ENCODE measurements around the gene NOS1AP.
"Not testable (repeated sequence)": the region's sequence is repeated elsewhere in the genome, so short reads cannot be mapped to it uniquely, and the experiment has no call there.

Gene NOS1AP

GRCh38 chr1:162060314-162060713 lies 9.2 kb upstream of the NOS1AP start:
- no peak for DNase-seq

GRCh38 chr1:162062542-162063015 lies 6.9 kb upstream of the NOS1AP start:
- no peak for DNase-seq

GRCh38 chr1:162065016-162065415 lies 4.5 kb upstream of the NOS1AP start:
- no peak for DNase-seq

- DNase-seq, result not testable (repeated sequence)
These were observed 2.7 kb upstream of the NOS1AP start for GRCh38 chr1:162066836-162067235.

GRCh38 chr1:162067466-162067865 lies 2.0 kb upstream of the NOS1AP start:
- no peak for DNase-seq

GRCh38 chr1:162068301-162068700 lies 1.2 kb upstream of the NOS1AP start:
- no peak for DNase-seq

- no peak for DNase-seq
These were observed 730 bp downstream of the NOS1AP start for GRCh38 chr1:162070094-162070748.

- no peak for DNase-seq
These were observed 1.3 kb downstream of the NOS1AP start for GRCh38 chr1:162070825-162071224.

- no peak for DNase-seq
These were observed 3.2 kb downstream of the NOS1AP start for GRCh38 chr1:162072740-162073139.

- DNase-seq, result no peak
These were observed 5.0 kb downstream of the NOS1AP start for GRCh38 chr1:162074276-162075005.

GRCh38 chr1:162075862-162076261 lies 6.4 kb downstream of the NOS1AP start:
- no peak for DNase-seq

- DNase-seq, result no peak
These were observed 8.3 kb downstream of the NOS1AP start for GRCh38 chr1:162077648-162078299.

GRCh38 chr1:162079030-162079429 lies 9.5 kb downstream of the NOS1AP start:
- no peak for DNase-seq

GRCh38 chr1:162080472-162081015 lies 11.1 kb downstream of the NOS1AP start:
- no peak for DNase-seq

- no peak for DNase-seq
These were observed 11.8 kb downstream of the NOS1AP start for GRCh38 chr1:162081316-162081715.

GRCh38 chr1:162082080-162082479 lies 12.6 kb downstream of the NOS1AP start:
- DNase-seq, result not testable (repeated sequence)

GRCh38 chr1:162083273-162083672 lies 13.8 kb downstream of the NOS1AP start:
- DNase-seq, result no peak

GRCh38 chr1:162085991-162086390 lies 16.5 kb downstream of the NOS1AP start:
- DNase-seq, result no peak

- DNase-seq, result no peak
These were observed 17.6 kb downstream of the NOS1AP start for GRCh38 chr1:162087111-162087510.

GRCh38 chr1:162087574-162087973 lies 18.1 kb downstream of the NOS1AP start:
- DNase-seq, result no peak

- DNase-seq, result no peak
These were observed 18.9 kb downstream of the NOS1AP start for GRCh38 chr1:162088281-162088969.

- no peak for DNase-seq
These were observed 20.3 kb downstream of the NOS1AP start for GRCh38 chr1:162089748-162090147.

GRCh38 chr1:162090378-162090777 lies 20.9 kb downstream of the NOS1AP start:
- no peak for DNase-seq
